Measurements from ENCODE around the gene PROZ. TPM values are rescaled to one million over a fixed set of nuclear protein-coding genes. Genes with fewer than 3 reads are reported as not detected.

PROZ gene
- total and polyA plus RNA-seq, 2 of the 13 experiments (the other 11 are each of a cell fraction or from before 2014, with no cell fraction given) = 5.6 to 22.5 TPM

DNA sequence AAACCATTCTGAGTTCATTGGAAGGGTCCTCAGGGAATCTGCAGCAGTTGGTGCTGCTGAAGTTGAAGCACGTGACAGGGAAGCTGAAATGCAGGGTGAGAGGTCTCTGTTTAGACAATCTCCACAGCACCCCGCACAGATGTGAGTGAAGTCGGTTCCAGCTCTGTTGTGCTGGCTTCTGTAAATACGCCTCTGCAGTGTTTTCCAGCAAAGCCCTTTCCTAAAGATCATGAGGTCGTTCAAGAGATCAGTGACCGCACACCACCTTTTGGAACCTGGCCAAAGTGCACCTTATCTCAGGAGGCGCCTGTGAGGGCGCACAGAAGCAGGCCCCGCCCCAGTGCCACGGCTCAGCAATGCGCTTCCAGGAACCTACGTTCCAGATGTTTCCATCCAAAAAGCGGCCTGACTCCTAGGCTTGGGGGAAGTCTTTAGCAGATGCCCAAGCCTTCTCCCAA is 61.7 kb downstream of the PROZ start (continued):
- TF ChIP-seq, protein P1, sequence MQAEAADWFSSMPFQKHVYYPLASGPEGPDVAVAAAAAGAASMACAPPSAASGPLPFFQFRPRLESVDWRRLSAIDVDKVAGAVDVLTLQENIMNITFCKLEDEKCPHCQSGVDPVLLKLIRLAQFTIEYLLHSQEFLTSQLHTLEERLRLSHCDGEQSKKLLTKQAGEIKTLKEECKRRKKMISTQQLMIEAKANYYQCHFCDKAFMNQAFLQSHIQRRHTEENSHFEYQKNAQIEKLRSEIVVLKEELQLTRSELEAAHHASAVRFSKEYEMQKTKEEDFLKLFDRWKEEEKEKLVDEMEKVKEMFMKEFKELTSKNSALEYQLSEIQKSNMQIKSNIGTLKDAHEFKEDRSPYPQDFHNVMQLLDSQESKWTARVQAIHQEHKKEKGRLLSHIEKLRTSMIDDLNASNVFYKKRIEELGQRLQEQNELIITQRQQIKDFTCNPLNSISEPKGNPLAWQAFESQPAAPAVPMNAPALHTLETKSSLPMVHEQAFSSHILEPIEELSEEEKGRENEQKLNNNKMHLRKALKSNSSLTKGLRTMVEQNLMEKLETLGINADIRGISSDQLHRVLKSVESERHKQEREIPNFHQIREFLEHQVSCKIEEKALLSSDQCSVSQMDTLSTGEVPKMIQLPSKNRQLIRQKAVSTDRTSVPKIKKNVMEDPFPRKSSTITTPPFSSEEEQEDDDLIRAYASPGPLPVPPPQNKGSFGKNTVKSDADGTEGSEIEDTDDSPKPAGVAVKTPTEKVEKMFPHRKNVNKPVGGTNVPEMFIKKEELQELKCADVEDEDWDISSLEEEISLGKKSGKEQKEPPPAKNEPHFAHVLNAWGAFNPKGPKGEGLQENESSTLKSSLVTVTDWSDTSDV (CRISPR knock-in tag; IDR thresholded peaks at IDR 0.05) = no peak
- TF ChIP-seq ZSCAN12 (CRISPR knock-in tag; IDR thresholded peaks at IDR 0.05) (no peak), ZNF879 (CRISPR knock-in tag; IDR thresholded peaks at IDR 0.05) (no peak), IRF2 (CRISPR knock-in tag; IDR thresholded peaks at IDR 0.05) (peak; percentile 34; the same call in 1 of the 2 replicates), SALL1 (CRISPR knock-in tag; IDR thresholded peaks at IDR 0.05) (peak; percentile 90), ESRRA (CRISPR knock-in tag; IDR thresholded peaks at IDR 0.05; ENCODE audit: low read depth) (peak; percentile 90; the same call in 1 of the 2 replicates), ZFP1 (CRISPR knock-in tag; IDR thresholded peaks at IDR 0.05) (peak; percentile 47; the same call in 1 of the 2 replicates), MYC (CRISPR knock-in tag; IDR thresholded peaks at IDR 0.05; ENCODE audit: borderline replicate concordance) (peak; percentile 45; the same call in 1 of the 2 replicates), ZNF616 (CRISPR knock-in tag; IDR thresholded peaks at IDR 0.05; ENCODE audit: low read depth) (no peak)
- TF ChIP-seq, protein P2, sequence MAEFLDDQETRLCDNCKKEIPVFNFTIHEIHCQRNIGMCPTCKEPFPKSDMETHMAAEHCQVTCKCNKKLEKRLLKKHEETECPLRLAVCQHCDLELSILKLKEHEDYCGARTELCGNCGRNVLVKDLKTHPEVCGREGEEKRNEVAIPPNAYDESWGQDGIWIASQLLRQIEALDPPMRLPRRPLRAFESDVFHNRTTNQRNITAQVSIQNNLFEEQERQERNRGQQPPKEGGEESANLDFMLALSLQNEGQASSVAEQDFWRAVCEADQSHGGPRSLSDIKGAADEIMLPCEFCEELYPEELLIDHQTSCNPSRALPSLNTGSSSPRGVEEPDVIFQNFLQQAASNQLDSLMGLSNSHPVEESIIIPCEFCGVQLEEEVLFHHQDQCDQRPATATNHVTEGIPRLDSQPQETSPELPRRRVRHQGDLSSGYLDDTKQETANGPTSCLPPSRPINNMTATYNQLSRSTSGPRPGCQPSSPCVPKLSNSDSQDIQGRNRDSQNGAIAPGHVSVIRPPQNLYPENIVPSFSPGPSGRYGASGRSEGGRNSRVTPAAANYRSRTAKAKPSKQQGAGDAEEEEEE (CRISPR knock-in tag; IDR thresholded peaks at IDR 0.05; ENCODE audit: borderline replicate concordance) = no peak
- TF ChIP-seq, protein P3, sequence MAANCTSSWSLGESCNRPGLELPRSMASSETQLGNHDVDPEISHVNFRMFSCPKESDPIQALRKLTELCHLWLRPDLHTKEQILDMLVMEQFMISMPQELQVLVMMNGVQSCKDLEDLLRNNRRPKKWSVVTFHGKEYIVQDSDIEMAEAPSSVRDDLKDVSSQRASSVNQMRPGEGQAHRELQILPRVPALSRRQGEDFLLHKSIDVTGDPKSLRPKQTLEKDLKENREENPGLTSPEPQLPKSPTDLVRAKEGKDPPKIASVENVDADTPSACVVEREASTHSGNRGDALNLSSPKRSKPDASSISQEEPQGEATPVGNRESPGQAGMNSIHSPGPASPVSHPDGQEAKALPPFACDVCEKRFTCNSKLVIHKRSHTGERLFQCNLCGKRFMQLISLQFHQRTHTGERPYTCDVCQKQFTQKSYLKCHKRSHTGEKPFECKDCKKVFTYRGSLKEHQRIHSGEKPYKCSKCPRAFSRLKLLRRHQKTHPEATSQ (CRISPR knock-in tag; IDR thresholded peaks at IDR 0.05; ENCODE audit: borderline replicate concordance) = no peak
- TF ChIP-seq, protein P4, sequence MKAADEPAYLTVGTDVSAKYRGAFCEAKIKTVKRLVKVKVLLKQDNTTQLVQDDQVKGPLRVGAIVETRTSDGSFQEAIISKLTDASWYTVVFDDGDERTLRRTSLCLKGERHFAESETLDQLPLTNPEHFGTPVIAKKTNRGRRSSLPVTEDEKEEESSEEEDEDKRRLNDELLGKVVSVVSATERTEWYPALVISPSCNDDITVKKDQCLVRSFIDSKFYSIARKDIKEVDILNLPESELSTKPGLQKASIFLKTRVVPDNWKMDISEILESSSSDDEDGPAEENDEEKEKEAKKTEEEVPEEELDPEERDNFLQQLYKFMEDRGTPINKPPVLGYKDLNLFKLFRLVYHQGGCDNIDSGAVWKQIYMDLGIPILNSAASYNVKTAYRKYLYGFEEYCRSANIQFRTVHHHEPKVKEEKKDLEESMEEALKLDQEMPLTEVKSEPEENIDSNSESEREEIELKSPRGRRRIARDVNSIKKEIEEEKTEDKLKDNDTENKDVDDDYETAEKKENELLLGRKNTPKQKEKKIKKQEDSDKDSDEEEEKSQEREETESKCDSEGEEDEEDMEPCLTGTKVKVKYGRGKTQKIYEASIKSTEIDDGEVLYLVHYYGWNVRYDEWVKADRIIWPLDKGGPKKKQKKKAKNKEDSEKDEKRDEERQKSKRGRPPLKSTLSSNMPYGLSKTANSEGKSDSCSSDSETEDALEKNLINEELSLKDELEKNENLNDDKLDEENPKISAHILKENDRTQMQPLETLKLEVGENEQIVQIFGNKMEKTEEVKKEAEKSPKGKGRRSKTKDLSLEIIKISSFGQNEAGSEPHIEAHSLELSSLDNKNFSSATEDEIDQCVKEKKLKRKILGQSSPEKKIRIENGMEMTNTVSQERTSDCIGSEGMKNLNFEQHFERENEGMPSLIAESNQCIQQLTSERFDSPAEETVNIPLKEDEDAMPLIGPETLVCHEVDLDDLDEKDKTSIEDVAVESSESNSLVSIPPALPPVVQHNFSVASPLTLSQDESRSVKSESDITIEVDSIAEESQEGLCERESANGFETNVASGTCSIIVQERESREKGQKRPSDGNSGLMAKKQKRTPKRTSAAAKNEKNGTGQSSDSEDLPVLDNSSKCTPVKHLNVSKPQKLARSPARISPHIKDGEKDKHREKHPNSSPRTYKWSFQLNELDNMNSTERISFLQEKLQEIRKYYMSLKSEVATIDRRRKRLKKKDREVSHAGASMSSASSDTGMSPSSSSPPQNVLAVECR (CRISPR knock-in tag; IDR thresholded peaks at IDR 0.05; ENCODE audit: borderline replicate concordance) = peak; percentile 77; the same call in 1 of the 2 replicates
- TF ChIP-seq, protein P5, sequence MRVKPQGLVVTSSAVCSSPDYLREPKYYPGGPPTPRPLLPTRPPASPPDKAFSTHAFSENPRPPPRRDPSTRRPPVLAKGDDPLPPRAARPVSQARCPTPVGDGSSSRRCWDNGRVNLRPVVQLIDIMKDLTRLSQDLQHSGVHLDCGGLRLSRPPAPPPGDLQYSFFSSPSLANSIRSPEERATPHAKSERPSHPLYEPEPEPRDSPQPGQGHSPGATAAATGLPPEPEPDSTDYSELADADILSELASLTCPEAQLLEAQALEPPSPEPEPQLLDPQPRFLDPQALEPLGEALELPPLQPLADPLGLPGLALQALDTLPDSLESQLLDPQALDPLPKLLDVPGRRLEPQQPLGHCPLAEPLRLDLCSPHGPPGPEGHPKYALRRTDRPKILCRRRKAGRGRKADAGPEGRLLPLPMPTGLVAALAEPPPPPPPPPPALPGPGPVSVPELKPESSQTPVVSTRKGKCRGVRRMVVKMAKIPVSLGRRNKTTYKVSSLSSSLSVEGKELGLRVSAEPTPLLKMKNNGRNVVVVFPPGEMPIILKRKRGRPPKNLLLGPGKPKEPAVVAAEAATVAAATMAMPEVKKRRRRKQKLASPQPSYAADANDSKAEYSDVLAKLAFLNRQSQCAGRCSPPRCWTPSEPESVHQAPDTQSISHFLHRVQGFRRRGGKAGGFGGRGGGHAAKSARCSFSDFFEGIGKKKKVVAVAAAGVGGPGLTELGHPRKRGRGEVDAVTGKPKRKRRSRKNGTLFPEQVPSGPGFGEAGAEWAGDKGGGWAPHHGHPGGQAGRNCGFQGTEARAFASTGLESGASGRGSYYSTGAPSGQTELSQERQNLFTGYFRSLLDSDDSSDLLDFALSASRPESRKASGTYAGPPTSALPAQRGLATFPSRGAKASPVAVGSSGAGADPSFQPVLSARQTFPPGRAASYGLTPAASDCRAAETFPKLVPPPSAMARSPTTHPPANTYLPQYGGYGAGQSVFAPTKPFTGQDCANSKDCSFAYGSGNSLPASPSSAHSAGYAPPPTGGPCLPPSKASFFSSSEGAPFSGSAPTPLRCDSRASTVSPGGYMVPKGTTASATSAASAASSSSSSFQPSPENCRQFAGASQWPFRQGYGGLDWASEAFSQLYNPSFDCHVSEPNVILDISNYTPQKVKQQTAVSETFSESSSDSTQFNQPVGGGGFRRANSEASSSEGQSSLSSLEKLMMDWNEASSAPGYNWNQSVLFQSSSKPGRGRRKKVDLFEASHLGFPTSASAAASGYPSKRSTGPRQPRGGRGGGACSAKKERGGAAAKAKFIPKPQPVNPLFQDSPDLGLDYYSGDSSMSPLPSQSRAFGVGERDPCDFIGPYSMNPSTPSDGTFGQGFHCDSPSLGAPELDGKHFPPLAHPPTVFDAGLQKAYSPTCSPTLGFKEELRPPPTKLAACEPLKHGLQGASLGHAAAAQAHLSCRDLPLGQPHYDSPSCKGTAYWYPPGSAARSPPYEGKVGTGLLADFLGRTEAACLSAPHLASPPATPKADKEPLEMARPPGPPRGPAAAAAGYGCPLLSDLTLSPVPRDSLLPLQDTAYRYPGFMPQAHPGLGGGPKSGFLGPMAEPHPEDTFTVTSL (CRISPR knock-in tag; IDR thresholded peaks at IDR 0.05; ENCODE audit: borderline replicate concordance) = peak; percentile 26

Data from HepG2 (cell line).